Measurements from ENCODE around the gene ASB2. TPM values are rescaled to one million over a fixed set of nuclear protein-coding genes. Genes with fewer than 3 reads are reported as not detected.

The ASB2 gene
- total and polyA plus RNA-seq, 2 of the 13 experiments (the other 11 are each of a cell fraction or from before 2014, with no cell fraction given) = 0.82 to 4.1 TPM

GRCh38 chr14:94022532-94023411 is 46.4 kb upstream of the ASB2 start (continued):
- TF ChIP-seq HIC2 (CRISPR knock-in tag; IDR thresholded peaks at IDR 0.05; ENCODE audit: low read depth) (no peak), RFX1 (IDR thresholded peaks at IDR 0.05) (no peak), HNF4A (CRISPR knock-in tag; IDR thresholded peaks at IDR 0.05) (0 out of 2 replicates have a peak, but pooled peaks have one; percentile 12), SOX6 (IDR thresholded peaks at IDR 0.05) (no peak), SOX6 (CRISPR knock-in tag; IDR thresholded peaks at IDR 0.05) (peak; percentile 50), MBD4 (IDR thresholded peaks at IDR 0.05; ENCODE audit: borderline replicate concordance, low read length) (no peak), SP2 (CRISPR knock-in tag; IDR thresholded peaks at IDR 0.05) (no peak), BRF2 (CRISPR knock-in tag; IDR thresholded peaks at IDR 0.05) (no peak), ATF2 (CRISPR knock-in tag; IDR thresholded peaks at IDR 0.05) (no peak), JUN (CRISPR knock-in tag; IDR thresholded peaks at IDR 0.05) (no peak), ZNF430 (CRISPR knock-in tag; IDR thresholded peaks at IDR 0.05) (peak; percentile 59; the same call in 1 of the 2 replicates), PLSCR1 (CRISPR knock-in tag; IDR thresholded peaks at IDR 0.05; ENCODE audit: borderline replicate concordance) (no peak), GATA4 (IDR thresholded peaks at IDR 0.05; ENCODE audit: borderline replicate concordance, low read depth) (no peak), HDAC1 (CRISPR knock-in tag; IDR thresholded peaks at IDR 0.05) (0 out of 2 replicates have a peak, but pooled peaks have one; percentile 21), REPIN1 (CRISPR knock-in tag; IDR thresholded peaks at IDR 0.05; ENCODE audit: borderline replicate concordance, low read depth) (0 out of 2 replicates have a peak, but pooled peaks have one; percentile 7), ZNF446 (CRISPR knock-in tag; IDR thresholded peaks at IDR 0.05) (0 out of 2 replicates have a peak, but pooled peaks have one; percentile 11), BHLHE40 (IDR thresholded peaks at IDR 0.05; ENCODE audit: low read length) (peak; percentile 10; the same call in 1 of the 2 replicates), MED1 (CRISPR knock-in tag; IDR thresholded peaks at IDR 0.05) (0 out of 2 replicates have a peak, but pooled peaks have one; percentile 18), ZNF251 (CRISPR knock-in tag; IDR thresholded peaks at IDR 0.05) (no peak), PHF5A (CRISPR knock-in tag; IDR thresholded peaks at IDR 0.05; ENCODE audit: low read depth, unreplicated experiment) (no peak), KDM4B (CRISPR knock-in tag; IDR thresholded peaks at IDR 0.05) (no peak), RAD51 (IDR thresholded peaks at IDR 0.05; ENCODE audit: borderline replicate concordance) (no peak), ATRX (CRISPR knock-in tag; IDR thresholded peaks at IDR 0.05; ENCODE audit: borderline replicate concordance) (no peak)
